K562 (cell line): ENCODE measurements around the gene DCUN1D1. TPM values are rescaled to one million over a fixed set of nuclear protein-coding genes. Genes with fewer than 3 reads are reported as not detected.

ENCODE experiments used
- FIP1L1 ChIP-seq: fragments of 200-400 bp; formaldehyde crosslinking; IDR thresholded peaks from 2 replicates; pipeline ENCODE4 v1.6.1; 2018; ENCODE audit warnings: mild to moderate bottlenecking, low read depth, low read length; ENCODE audit not compliant: poor library complexity, severe bottlenecking
- HSF4 ChIP-seq: fragments of 250-450 bp; sonication (Bioruptor Pico); IDR thresholded peaks from 2 replicates; pipeline ENCODE4 v2.1.2; 2022; ENCODE audit warnings: mild to moderate bottlenecking, moderate library complexity, borderline replicate concordance
- NFIX ChIP-seq: fragments of 250-450 bp; sonication (Bioruptor Pico); IDR thresholded peaks from 2 replicates; pipeline ENCODE4 v1.4.0; 2020; ENCODE audit warnings: low read depth, mild to moderate bottlenecking, moderate library complexity
- TFE3 ChIP-seq: fragments of 450-650 bp; formaldehyde crosslinking; IDR thresholded peaks from 2 replicates; pipeline ENCODE4 v1.4.0; 2020; ENCODE audit warnings: mild to moderate bottlenecking, mixed read lengths
- polyA plus RNA-seq, 8 experiments: library from polyadenylated mRNA; depleted of rRNA in 4 of 8; stranded (reverse) in 5 of 8; unstranded in 3 of 8; fragments of >200 nt; fragmentation: Nextera tagmentation in 2 of 8; fragmentation: Illumina TruSeq in 1 of 8; extraction: Ambion mirVana in 2 of 8; extraction: Trizol in 1 of 8; gene quantifications; 2 replicates each; pipeline versions ENCODE4 v1.2.1 to v1.2.3, GENCODE V29; 2011 to 2014; ENCODE audit warnings: inconsistent platforms in 1 of 8, missing spikeins in 1 of 8
- total RNA-seq, 7 experiments: library from RNA; depleted of rRNA in 6 of 7; stranded (reverse); fragments of >200 nt in 6 of 7; fragmentation: Illumina TruSeq in 2 of 7; extraction: Trizol in 2 of 7; gene quantifications; 2 replicates each; pipeline versions ENCODE4 v1.2.1 to v1.2.3, GENCODE V29; 2011 to 2021; ENCODE audit warnings: low replicate concordance in 1 of 7
- TF ChIP-seq, protein P1 (sequence below): fragments of 250-450 bp; sonication (Bioruptor Pico); IDR thresholded peaks from 2 replicates; pipeline ENCODE4 v1.4.0; 2020; ENCODE audit warnings: mild to moderate bottlenecking, moderate library complexity
- TF ChIP-seq, protein P2 (sequence below): IDR thresholded peaks from 2 replicates; pipeline ENCODE4 v1.6.1; 2014; ENCODE audit warnings: antibody characterized with exemption
- TF ChIP-seq, protein P3 (sequence below): sonication (generic); formaldehyde crosslinking; IDR thresholded peaks from 2 replicates; pipeline ENCODE4 v1.8.0; 2022; ENCODE audit warnings: mild to moderate bottlenecking, missing genetic modification reagents

The DCUN1D1 gene
- total and polyA plus RNA-seq, 9 of the 15 experiments (the other 6 are each of a cell fraction or from before 2014, with no cell fraction given): 11.4 to 46.8 (median 28.2) TPM

GRCh38 chr3:182921665-182922355, 58.5 kb downstream of the DCUN1D1 start (continued):
- TF ChIP-seq TFE3 (no peak), NFIX (CRISPR knock-in tag) (no peak), FIP1L1 (no peak), HSF4 (CRISPR knock-in tag) (no peak; the same call in 1 of the 2 replicates)
- TF ChIP-seq, protein P1, sequence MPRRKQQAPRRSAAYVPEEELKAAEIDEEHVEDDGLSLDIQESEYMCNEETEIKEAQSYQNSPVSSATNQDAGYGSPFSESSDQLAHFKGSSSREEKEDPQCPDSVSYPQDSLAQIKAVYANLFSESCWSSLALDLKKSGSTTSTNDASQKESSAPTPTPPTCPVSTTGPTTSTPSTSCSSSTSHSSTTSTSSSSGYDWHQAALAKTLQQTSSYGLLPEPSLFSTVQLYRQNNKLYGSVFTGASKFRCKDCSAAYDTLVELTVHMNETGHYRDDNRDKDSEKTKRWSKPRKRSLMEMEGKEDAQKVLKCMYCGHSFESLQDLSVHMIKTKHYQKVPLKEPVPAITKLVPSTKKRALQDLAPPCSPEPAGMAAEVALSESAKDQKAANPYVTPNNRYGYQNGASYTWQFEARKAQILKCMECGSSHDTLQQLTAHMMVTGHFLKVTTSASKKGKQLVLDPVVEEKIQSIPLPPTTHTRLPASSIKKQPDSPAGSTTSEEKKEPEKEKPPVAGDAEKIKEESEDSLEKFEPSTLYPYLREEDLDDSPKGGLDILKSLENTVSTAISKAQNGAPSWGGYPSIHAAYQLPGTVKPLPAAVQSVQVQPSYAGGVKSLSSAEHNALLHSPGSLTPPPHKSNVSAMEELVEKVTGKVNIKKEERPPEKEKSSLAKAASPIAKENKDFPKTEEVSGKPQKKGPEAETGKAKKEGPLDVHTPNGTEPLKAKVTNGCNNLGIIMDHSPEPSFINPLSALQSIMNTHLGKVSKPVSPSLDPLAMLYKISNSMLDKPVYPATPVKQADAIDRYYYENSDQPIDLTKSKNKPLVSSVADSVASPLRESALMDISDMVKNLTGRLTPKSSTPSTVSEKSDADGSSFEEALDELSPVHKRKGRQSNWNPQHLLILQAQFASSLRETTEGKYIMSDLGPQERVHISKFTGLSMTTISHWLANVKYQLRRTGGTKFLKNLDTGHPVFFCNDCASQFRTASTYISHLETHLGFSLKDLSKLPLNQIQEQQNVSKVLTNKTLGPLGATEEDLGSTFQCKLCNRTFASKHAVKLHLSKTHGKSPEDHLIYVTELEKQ (CRISPR knock-in tag): no peak
- TF ChIP-seq, protein P2, sequence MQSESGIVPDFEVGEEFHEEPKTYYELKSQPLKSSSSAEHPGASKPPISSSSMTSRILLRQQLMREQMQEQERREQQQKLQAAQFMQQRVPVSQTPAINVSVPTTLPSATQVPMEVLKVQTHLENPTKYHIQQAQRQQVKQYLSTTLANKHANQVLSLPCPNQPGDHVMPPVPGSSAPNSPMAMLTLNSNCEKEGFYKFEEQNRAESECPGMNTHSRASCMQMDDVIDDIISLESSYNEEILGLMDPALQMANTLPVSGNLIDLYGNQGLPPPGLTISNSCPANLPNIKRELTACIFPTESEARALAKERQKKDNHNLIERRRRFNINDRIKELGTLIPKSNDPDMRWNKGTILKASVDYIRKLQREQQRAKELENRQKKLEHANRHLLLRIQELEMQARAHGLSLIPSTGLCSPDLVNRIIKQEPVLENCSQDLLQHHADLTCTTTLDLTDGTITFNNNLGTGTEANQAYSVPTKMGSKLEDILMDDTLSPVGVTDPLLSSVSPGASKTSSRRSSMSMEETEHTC: no peak
- TF ChIP-seq, protein P3, sequence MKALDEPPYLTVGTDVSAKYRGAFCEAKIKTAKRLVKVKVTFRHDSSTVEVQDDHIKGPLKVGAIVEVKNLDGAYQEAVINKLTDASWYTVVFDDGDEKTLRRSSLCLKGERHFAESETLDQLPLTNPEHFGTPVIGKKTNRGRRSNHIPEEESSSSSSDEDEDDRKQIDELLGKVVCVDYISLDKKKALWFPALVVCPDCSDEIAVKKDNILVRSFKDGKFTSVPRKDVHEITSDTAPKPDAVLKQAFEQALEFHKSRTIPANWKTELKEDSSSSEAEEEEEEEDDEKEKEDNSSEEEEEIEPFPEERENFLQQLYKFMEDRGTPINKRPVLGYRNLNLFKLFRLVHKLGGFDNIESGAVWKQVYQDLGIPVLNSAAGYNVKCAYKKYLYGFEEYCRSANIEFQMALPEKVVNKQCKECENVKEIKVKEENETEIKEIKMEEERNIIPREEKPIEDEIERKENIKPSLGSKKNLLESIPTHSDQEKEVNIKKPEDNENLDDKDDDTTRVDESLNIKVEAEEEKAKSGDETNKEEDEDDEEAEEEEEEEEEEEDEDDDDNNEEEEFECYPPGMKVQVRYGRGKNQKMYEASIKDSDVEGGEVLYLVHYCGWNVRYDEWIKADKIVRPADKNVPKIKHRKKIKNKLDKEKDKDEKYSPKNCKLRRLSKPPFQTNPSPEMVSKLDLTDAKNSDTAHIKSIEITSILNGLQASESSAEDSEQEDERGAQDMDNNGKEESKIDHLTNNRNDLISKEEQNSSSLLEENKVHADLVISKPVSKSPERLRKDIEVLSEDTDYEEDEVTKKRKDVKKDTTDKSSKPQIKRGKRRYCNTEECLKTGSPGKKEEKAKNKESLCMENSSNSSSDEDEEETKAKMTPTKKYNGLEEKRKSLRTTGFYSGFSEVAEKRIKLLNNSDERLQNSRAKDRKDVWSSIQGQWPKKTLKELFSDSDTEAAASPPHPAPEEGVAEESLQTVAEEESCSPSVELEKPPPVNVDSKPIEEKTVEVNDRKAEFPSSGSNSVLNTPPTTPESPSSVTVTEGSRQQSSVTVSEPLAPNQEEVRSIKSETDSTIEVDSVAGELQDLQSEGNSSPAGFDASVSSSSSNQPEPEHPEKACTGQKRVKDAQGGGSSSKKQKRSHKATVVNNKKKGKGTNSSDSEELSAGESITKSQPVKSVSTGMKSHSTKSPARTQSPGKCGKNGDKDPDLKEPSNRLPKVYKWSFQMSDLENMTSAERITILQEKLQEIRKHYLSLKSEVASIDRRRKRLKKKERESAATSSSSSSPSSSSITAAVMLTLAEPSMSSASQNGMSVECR (CRISPR knock-in tag): no peak
